ENCODE data around the gene SEC14L2. TPM values are rescaled to one million over a fixed set of nuclear protein-coding genes. Genes with fewer than 3 reads are reported as not detected.

Gene SEC14L2
- total RNA-seq, 1 experiment from 2014 or later, result 51.3 TPM

- Histone ChIP-seq H3K79me2 (ENCODE audit: low read depth) (peaks cover 48% of the 10 kb centered on the region), H3K4me2 (peak overlapping the region; percentile 100), H3K27ac (no peak overlapping the region), H3K4me1 (replicated peaks; ENCODE audit: insufficient read depth) (peaks cover 26% of the 10 kb centered on the region), H4K20me1 (ENCODE audit: insufficient read depth) (no peaks in the 10 kb centered on the region; the same call in 1 of the 2 replicates), H2AFZ (peak overlapping the region; percentile 78), H3K4me3 (peak overlapping the region; percentile 69), H3K9me3 (ENCODE audit: insufficient read depth, low read depth) (no peaks in the 10 kb centered on the region), H3K27me3 (ENCODE audit: insufficient read depth, low read depth) (no peaks in the 10 kb centered on the region), H3K36me3 (ENCODE audit: low read depth) (no peaks in the 10 kb centered on the region), H3K9me2 (ENCODE audit: insufficient read depth) (no peaks in the 10 kb centered on the region), H3F3A (ENCODE audit: insufficient read depth, low read depth) (peaks cover 7% of the 10 kb centered on the region; the same call in 1 of the 2 replicates)
- peak in 1 of 2 experiments; percentile 36 for DNase-seq
- TF ChIP-seq EZH2 (IDR thresholded peaks at IDR 0.05; ENCODE audit: low read depth) (no peak), CTCF (conservative IDR thresholded peaks at IDR 0.05) (no peak)
- POLR2A ChIA-PET (ENCODE audit: unreplicated experiment), result interaction anchor here (0.6 to 1.9 kb wide), 4 partner anchors 26 to 924 kb away, joined by 3 to 20 read pairs (median 5); partner anchors contain the start of gene MTFP1
- BruUV-seq (replicated peaks), result no TSS peak
- CTCF ChIA-PET, result interaction anchor here (0.6 to 1.1 kb wide), 5 partner anchors 10 to 228 kb away, joined by 3 to 13 read pairs (median 3); partner anchors contain the start of gene RNF215
- intact Hi-C loops (cut with micrococcal nuclease; ENCODE audit: unreplicated experiment), result loop anchor here (1.0 to 10.0 kb wide), 3 partner anchors 22 to 293 kb away; no protein-coding TSS in a partner anchor
Measured at GRCh38 chr22:30397656-30398635, 1.1 kb downstream of the SEC14L2 start.

GRCh38 chr22:30398685-30399680 is 2.2 kb downstream of the SEC14L2 start:
- Histone ChIP-seq H3K4me1 (replicated peaks; ENCODE audit: insufficient read depth) (peaks cover 25% of the 10 kb centered on the region), H3K9me3 (ENCODE audit: insufficient read depth, low read depth) (no peaks in the 10 kb centered on the region), H3K79me2 (ENCODE audit: low read depth) (peaks cover 53% of the 10 kb centered on the region), H3K27ac (no peak overlapping the region), H3K4me3 (no peak overlapping the region; the same call in 1 of the 2 replicates), H2AFZ (no peak overlapping the region), H3K4me2 (peak overlapping the region; percentile 100), H3K36me3 (ENCODE audit: low read depth) (no peaks in the 10 kb centered on the region), H3F3A (ENCODE audit: insufficient read depth, low read depth) (peaks cover 7% of the 10 kb centered on the region; the same call in 1 of the 2 replicates), H3K27me3 (ENCODE audit: insufficient read depth, low read depth) (no peaks in the 10 kb centered on the region), H3K9me2 (ENCODE audit: insufficient read depth) (no peaks in the 10 kb centered on the region), H4K20me1 (ENCODE audit: insufficient read depth) (no peaks in the 10 kb centered on the region; the same call in 1 of the 2 replicates)
- CTCF ChIA-PET, result interaction anchor here (0.5 kb wide), 1 partner anchor 208 kb away, joined by 5 read pairs; the partner anchor contains the start of gene TCN2
- no peak for TF ChIP-seq EZH2 (IDR thresholded peaks at IDR 0.05; ENCODE audit: low read depth)
- no peak for TF ChIP-seq CTCF (conservative IDR thresholded peaks at IDR 0.05)
- POLR2A ChIA-PET (ENCODE audit: unreplicated experiment), result interaction anchor here (0.6 kb wide), 1 partner anchor 25 kb away, joined by 3 read pairs; no protein-coding TSS in a partner anchor
- no peak for DNase-seq
- intact Hi-C loops (cut with micrococcal nuclease; ENCODE audit: unreplicated experiment), result loop anchor here (1.0 to 10.0 kb wide), 2 partner anchors 21 to 294 kb away; no protein-coding TSS in a partner anchor
- no TSS peak for BruUV-seq (replicated peaks)
